ENCODE measurements around the gene SLC8A1. TPM values are rescaled to one million over a fixed set of nuclear protein-coding genes. Genes with fewer than 3 reads are reported as not detected.
A peak's percentile ranks its signal among the peaks of the same experiment; 100 is the strongest.

SLC8A1 gene
- total RNA-seq, 1 experiment from 2014 or later = 12.4 TPM

DNA sequence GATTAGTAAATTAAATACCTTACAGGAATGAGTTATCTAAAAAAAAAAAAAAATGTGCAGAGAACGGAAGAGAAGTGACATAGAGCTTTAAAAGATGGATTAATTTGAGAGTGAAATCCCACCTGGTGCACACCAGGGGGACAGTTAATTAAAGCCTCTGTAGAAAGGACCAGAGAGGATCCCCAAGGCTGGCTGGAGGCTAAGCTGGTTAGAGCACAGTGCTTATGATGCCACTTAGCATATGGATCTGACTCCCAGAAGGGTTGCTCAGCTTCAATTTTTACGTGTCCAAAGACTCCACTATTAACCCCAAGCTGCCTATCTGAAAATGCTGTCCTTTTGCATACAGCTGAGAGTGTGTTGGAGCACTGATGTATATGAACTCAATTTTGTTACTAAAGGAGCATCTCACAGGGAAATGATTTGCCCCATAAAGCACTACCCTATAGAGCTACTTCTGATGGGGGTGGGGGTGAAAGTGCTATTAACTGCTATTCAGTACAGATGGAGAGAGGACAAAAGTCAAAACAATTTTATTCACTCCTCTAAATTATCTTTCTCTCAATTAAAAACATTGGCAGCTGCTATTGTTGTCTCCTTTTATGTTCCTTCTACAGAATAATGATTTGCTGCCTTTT lies 15.2 kb upstream of the SLC8A1 start:
- in situ Hi-C loops (cut with HindIII; ENCODE audit: low pct_unique_long_range_greater_than_20kb, low sequenced_read_pairs) = no loop called here
- no peak for DNase-seq (ENCODE audit: low read depth)

DNA sequence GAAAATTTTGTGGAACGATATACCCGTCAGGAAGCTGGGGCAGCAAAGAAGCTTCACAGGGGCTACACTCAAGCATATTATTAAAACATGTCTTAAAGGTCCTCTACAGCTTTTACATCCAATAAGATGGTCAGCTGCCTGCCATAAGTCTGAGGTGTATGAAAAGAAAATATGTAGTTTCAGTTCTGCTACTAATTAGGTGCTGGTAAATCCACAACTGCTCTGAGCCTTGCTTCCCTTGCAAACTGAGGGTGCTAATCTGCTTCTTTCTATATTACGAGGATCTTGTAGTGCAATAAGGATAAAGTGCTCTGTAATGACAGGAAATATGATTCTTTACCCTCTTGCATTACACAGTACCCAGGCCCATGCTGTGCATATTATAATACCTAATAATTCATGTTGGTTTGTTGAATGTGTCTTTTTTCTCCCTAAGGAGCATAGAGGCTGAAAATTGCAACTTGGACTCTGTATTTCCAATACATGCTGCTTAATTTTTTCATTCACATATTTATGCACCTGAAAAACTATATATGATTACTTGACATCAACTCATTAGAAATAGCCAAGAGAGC lies 14.5 kb upstream of the SLC8A1 start:
- no peak for DNase-seq (ENCODE audit: low read depth)
- in situ Hi-C loops (cut with HindIII; ENCODE audit: low pct_unique_long_range_greater_than_20kb, low sequenced_read_pairs) = no loop called here

DNA sequence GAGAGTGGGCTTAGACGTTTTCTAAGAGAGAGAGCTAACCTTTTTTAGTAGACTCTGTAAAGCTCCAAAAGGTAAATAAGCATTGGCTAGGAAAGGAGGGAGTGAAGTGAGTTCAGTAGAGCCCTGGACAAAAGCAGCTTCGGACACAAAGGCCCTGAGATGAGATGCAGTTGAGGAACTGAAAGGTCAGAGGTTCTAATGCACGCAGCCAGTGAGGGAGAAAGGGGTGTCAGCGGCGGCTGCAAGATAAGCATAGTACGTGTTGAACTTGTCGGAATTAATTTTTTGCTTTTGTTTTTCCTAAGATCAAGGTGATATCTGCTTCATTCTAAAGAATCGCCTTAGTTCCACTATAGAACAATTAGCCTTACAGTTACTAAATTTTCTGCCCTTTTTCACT lies 11.2 kb upstream of the SLC8A1 start:
- no peak for DNase-seq (ENCODE audit: low read depth)
- in situ Hi-C loops (cut with HindIII; ENCODE audit: low pct_unique_long_range_greater_than_20kb, low sequenced_read_pairs) = no loop called here

DNA sequence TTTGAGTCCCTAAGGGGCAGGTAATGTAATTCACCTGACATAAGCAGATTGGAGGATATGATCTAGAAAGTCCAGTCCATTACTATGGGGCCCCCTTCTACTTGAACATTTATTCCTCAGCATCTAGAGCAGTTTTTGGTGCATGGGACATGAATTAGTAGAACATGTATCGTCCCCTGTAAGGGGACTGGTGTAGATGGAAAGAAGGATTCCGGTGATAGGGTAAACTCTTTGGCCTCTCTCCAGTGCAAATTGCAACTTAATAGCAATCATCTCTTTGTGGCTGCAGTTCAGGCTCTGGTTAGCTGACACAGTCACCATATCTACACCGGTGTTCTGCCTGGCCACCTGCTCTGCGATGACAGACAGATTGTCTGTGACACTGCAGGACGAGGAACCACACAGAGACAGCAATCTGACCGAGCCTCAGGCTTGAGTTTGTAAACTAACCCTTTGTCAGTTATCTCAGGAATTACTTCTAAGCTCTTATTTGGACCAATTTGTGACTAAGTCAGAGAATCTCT lies 6.4 kb upstream of the SLC8A1 start:
- in situ Hi-C loops (cut with HindIII; ENCODE audit: low pct_unique_long_range_greater_than_20kb, low sequenced_read_pairs) = no loop called here
- no peak for DNase-seq (ENCODE audit: low read depth)

DNA sequence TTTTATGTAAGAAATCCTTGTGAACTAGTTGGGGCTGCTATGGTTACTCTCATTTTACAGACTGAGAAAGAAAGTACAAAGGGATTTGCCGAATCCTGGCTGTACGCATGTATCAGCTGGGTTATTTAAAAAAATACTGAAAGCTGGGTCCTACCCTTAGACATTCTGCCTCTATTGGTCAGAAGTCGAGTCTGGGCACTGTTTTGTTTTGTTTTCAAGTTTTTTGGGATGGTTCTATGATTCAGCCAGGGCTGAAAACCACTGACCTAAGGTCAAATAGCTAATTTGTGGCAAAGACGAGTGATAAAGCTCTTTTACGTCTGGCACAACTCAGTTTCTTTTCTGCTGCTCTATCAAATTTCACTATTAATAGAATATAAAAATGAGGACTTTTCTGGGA lies 5.9 kb upstream of the SLC8A1 start:
- DNase-seq (ENCODE audit: low read depth) = peak; percentile 33
- in situ Hi-C loops (cut with HindIII; ENCODE audit: low pct_unique_long_range_greater_than_20kb, low sequenced_read_pairs) = no loop called here

DNA sequence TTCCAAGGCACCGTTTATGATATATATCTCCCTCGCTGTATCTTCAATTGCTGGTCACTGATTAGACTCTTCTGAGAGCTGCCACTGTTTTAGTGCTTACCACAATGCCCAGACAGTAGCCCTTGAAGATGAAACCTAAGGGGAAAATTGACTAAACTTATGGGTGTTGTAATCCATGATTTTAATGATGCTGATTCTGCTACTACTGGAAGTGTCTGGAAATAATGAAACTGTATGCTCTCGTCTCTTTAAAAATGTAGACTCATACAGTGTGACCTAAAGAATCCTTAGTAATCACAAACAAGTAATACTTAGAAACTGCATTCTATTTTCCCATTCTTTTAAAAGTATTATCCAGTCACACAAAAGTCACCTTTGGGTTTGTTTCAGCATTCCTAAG lies 5.5 kb upstream of the SLC8A1 start:
- DNase-seq (ENCODE audit: low read depth) = no peak
- in situ Hi-C loops (cut with HindIII; ENCODE audit: low pct_unique_long_range_greater_than_20kb, low sequenced_read_pairs) = no loop called here

DNA sequence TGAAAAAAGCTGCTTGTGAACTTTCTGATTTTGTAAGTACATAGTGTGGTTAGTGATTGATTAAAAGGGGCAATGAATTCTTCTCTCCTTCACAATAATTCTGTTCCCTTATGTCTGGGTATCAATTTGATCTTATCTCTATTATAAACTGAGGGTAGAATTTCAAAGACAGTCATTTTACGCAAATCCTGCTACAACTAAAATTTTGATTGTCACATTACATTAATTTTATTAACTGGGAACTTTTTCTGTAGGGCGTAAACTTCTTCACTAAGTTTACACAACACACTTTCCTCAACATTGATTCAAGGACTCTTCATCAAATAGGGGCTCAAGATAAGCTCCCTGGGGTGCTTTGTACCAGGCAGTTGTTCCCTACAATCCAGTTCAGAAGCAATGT lies 5.0 kb upstream of the SLC8A1 start:
- no peak for DNase-seq (ENCODE audit: low read depth)
- in situ Hi-C loops (cut with HindIII; ENCODE audit: low pct_unique_long_range_greater_than_20kb, low sequenced_read_pairs) = no loop called here

DNA sequence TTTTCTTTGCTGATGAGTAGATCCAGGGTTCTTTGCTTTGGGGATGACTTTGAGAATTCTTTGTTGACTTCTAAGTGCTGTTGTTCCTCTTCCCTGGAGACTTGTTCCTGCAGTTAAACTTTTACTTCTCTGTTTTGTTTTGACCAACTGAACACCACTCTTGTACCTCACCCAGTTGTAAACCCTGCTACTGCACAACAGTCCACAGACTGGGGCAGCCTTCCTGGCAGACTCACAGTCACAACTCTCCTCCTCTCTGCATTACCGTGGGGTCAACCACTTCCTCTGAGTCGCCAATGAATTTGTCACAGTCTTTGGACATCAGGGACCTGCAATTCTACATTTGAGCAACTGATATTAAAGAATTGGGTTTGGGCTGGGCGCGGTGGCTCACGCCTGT lies 3.8 kb upstream of the SLC8A1 start:
- in situ Hi-C loops (cut with HindIII; ENCODE audit: low pct_unique_long_range_greater_than_20kb, low sequenced_read_pairs) = no loop called here
- DNase-seq (ENCODE audit: low read depth) = peak; percentile 14

DNA sequence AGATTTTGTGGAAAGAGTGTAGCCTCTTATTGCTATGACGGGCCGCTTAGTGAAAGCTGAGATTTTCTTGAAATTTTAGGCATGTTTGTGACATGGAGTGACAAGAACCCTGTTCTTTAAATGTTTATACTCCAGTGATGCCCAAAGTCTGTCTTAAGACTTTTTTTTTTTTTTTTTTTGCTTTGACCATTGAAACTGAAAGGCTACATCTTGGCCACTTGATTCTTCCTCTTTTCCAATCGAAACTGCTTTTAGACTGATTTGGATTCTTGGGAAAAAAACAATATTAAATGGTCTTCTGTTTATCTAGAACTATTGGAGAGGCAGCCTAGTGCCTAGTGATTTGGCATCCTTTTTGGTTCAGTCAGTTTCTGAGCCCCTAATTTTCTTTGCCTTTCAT lies 2.4 kb upstream of the SLC8A1 start:
- DNase-seq (ENCODE audit: low read depth) = no peak
- in situ Hi-C loops (cut with HindIII; ENCODE audit: low pct_unique_long_range_greater_than_20kb, low sequenced_read_pairs) = no loop called here

DNA sequence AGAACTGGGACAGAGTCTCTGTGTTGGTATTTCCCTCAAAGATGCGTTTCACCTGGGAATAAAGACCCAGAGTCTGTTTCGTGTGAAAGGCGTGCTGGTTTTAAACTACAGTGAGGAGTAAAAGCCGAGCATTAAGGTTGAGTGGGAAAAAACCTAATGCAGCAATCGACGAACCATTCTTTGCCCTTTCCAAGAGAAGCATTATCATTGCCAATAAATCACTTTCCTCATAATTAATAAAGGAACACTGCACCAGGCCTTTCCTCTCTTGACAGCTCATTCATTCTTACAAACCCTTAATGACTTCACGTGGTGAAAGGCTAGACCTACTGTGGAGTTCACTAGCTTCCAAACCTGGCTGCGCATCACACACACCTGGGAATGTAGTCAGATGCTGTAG lies 896 bp upstream of the SLC8A1 start:
- in situ Hi-C loops (cut with HindIII; ENCODE audit: low pct_unique_long_range_greater_than_20kb, low sequenced_read_pairs) = no loop called here
- no peak for DNase-seq (ENCODE audit: low read depth)

DNA sequence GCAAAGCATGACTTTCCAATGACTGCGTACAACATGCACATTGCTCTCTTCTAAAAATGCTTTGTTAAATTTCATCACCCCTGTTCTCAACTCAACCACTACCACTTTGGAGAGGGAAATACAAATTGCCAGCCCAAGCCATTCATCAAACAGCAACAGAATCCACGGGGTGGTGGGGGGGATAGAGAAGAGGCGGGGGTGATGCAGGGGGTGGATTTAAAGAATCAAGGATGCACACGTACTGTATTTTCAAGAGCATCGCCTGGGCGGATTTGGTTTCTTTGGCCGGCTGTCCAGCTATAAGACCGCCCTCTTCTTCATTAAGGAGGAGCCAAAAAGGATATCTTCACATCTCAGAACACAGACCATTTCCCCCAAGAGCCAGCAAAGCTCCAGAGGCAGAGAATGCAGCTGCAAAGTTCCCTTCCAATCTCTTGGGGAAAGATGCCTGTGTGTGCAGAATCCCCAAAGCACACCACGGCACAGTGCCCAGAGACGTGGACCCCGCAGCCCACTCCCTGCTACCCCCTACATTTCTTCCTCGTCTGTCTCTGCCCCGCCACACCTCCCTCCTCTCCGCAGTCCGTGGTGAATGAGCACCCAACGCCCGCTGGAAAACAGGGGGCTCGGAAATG lies 977 bp downstream of the SLC8A1 start:
- in situ Hi-C loops (cut with HindIII; ENCODE audit: low pct_unique_long_range_greater_than_20kb, low sequenced_read_pairs) = no loop called here
- DNase-seq (ENCODE audit: low read depth) = peak; percentile 68

DNA sequence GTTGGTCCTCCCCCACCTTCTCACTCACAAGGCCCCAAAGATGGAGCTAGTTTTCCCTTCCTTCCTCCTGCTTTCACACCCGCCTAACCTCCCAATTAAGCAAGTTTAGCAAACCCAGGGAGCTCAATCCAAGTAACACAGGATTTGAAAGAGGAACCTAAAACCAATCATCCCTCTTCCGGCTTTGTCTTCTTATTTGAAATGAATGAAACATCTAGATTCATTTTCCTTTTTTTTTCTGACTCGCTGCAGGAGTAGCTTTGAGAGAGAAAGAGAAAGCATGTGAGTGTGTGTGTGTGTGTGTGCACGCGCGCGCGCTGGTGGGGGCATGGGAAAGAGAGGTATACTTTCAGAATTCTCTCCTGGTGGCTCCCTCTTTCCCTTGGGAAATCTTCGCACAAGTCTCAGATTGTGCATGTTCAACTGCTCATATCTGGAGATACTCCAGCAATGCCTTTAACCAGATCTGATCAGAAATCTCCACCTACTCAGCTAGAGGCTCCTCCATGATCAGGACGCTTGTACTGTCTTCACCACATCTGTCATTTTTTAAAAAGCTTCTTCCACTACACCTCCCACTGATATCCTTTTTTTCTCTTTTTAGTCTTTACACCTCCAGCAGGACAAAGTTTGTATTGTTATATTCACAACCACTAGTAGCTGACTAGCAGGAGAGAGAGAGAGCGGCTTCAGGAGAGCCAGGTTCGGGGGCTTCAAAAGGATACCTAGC lies 1.7 kb downstream of the SLC8A1 start:
- peak; percentile 38 for DNase-seq (ENCODE audit: low read depth)
- in situ Hi-C loops (cut with HindIII; ENCODE audit: low pct_unique_long_range_greater_than_20kb, low sequenced_read_pairs) = no loop called here

DNA sequence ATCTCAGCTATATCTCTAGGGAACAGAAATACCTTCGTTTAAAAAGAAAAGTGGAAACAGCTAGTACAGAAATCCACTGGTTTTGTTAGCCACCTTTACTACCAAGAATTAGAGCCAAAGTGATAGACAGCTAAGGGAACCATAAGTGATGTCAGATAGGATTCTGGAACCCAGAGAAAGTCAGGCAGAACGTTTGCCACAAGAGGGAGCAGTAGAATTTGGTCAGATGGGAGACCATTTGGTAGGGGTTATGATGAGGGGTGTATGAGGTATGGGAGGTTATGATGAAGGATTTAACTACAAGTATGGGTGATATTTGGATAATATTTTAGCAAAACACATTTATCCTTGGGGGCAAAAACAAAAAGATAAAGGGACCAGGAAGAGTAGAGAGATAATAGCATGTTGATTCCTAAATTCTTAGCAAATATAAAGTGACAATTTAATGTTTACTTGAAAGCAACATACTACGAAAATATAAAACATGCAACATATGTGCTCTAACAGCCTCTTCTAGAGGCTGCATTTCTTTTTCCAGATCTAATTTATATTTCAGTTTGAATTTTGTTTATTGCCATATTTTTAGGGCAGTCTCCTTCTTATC lies 3.3 kb downstream of the SLC8A1 start:
- in situ Hi-C loops (cut with HindIII; ENCODE audit: low pct_unique_long_range_greater_than_20kb, low sequenced_read_pairs) = no loop called here
- peak; percentile 25 for DNase-seq (ENCODE audit: low read depth)

DNA sequence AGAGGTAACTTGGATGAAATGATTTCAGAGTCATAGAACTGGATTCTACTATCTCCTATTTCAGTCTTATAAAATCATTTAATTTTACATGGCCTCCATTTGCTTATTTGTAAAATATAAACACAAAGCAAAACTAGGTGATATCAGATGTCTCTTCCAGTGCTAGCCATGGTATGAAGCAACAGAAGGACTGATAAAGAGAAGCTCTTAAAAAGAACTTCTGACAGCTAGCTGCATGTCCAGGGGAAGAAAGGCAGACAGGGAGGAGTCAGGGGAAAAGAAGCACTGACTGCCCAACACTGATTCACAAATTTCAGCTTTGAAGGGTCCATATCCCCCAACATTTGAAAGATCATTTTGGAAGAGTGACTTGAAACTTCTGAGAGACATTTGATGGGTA lies 6.4 kb downstream of the SLC8A1 start:
- in situ Hi-C loops (cut with HindIII; ENCODE audit: low pct_unique_long_range_greater_than_20kb, low sequenced_read_pairs) = no loop called here
- DNase-seq (ENCODE audit: low read depth) = no peak

DNA sequence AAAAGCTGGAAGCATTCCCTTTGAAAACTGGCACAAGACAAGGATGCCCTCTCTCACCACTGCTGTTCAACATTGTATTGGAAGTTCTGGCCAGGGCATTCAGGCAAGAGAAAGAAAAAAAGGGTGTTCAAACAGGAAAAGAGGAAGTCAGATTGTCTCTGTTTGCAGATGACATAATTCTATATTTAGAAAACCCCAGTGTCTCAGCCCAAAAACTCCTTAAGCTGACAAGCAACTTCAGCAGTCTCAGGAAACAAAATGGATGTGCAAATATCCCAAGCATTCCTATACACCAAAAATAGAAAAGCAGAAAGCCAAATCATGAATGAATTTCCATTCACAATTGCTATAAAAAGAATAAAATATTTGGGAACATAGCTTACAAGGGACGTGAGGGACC lies 11.1 kb downstream of the SLC8A1 start:
- in situ Hi-C loops (cut with HindIII; ENCODE audit: low pct_unique_long_range_greater_than_20kb, low sequenced_read_pairs) = no loop called here

DNA sequence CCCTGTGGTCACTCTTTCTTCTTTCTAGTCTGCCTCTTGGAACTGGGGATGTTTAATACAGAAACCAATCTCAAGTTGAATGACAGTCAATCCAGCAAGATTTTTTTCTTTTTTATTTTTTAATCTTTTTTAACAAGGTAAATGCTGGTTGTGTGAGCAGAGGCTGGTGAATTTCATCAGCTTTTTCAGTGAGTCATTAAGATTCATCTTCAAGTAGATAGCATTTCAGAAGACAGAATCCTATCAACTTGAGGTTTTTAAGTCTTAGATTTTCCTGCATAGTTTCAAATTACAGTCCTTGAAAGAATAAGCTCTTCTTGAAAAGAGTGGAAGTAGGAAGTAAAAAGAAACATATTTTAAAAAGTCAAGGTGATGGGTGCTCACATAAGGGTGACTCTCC lies 12.4 kb downstream of the SLC8A1 start:
- no peak for DNase-seq (ENCODE audit: low read depth)
- in situ Hi-C loops (cut with HindIII; ENCODE audit: low pct_unique_long_range_greater_than_20kb, low sequenced_read_pairs) = no loop called here

More for the DNA sequence above, 11.1 kb downstream of the SLC8A1 start:
- DNase-seq (ENCODE audit: low read depth) = no peak

DNA sequence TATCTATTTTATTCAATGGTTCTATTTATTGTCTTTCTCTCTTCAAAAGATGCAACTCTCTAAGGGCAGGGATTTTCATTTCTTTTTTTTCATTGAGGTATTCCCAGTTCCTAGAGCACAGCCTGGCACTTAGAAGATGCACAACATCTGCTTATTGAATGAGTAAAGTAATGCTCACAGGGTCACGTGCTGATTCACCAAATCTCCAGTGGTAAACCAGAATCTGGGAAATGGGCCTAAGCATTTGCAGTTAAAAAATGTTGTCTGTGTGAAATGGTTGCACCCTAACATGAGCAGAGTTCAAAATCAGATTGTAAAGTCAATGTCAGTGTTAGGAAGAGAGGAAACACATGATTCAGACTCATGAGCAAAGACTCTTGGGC lies 15.8 kb downstream of the SLC8A1 start:
- in situ Hi-C loops (cut with HindIII; ENCODE audit: low pct_unique_long_range_greater_than_20kb, low sequenced_read_pairs) = no loop called here
- DNase-seq (ENCODE audit: low read depth) = no peak

DNA sequence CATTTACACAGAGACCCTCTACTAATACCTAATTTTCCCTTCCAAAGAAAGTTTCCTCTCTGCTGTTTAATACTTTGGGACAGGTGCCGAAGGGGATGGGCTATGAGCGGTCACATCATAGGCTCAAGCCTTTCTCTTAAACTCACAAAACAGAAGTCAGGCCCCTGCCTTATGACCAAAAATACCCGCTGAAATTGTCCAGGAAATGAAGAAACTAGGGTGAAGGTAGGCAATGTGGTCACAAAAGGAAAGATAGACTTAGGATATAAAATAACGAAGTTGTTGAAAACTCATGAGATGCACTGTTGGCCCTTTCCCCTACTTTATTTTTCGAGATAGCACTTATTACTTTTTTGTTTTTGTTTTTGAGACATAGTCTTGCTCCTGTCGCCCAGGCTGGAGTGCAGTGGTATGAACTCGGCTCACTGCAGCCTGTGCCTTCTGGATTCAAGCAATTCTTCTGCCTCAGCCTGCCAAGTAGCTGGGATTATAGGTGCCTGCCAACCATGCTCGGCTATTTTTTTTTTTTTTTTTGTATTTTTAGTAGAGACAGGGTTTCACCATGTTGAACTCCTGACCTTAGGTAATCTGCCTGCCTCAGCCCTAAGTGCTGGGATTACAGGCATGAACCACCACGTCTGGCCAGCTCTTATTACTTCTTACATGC lies 16.3 kb downstream of the SLC8A1 start:
- DNase-seq (ENCODE audit: low read depth) = no peak
- in situ Hi-C loops (cut with HindIII; ENCODE audit: low pct_unique_long_range_greater_than_20kb, low sequenced_read_pairs) = no loop called here

All from Caki2 (cell line).